Suprapubic skin (tissue), 4 donors: Measurements from ENCODE around the gene ST7. TPM values are rescaled to one million over a fixed set of nuclear protein-coding genes. Genes with fewer than 3 reads are reported as not detected.

ENCODE experiments used
- DNase-seq, 2 donors: peaks; one replicate each; pipeline ENCODE4 v3.0.0-alpha.2; 2019; ENCODE audit warnings: low spot score in 2 of 2
- H3K27ac ChIP-seq: fragments of 200-600 bp; sonication (generic); one replicate; pipeline ENCODE4 v1.5.1; 2019
- H3K27me3 ChIP-seq: fragments of 200-600 bp; sonication (generic); one replicate; pipeline ENCODE4 v1.5.1; 2019
- H3K36me3 ChIP-seq: fragments of 200-600 bp; sonication (generic); one replicate; pipeline ENCODE4 v1.5.1; 2019
- H3K4me1 ChIP-seq: fragments of 200-600 bp; sonication (generic); one replicate; pipeline ENCODE4 v1.5.1; 2019
- H3K4me3 ChIP-seq: fragments of 200-600 bp; sonication (generic); one replicate; pipeline ENCODE4 v1.5.1; 2019; ENCODE audit warnings: mild to moderate bottlenecking
- H3K9me3 ChIP-seq: fragments of 200-600 bp; sonication (generic); one replicate; pipeline ENCODE4 v1.5.1; 2019
- CTCF ChIP-seq, 2 donors: fragments of 200-600 bp in 1 of 2; fragments of 450-650 bp in 1 of 2; sonication (generic) in 1 of 2; IDR thresholded peaks; one replicate each; pipeline ENCODE4 v1.5.1; 2016 to 2019; ENCODE audit warnings: antibody characterized with exemption in 2 of 2, mild to moderate bottlenecking in 1 of 2, moderate library complexity in 1 of 2
- EP300 ChIP-seq: sonication (generic); formaldehyde crosslinking; IDR thresholded peaks from one replicate; pipeline ENCODE4 v1.6.1; 2017; ENCODE audit warnings: antibody characterized with exemption
- POLR2A ChIP-seq, 2 donors: fragments of 450-650 bp; IDR thresholded peaks; one replicate each; pipeline ENCODE4 v1.6.1; 2017; ENCODE audit warnings: antibody characterized with exemption in 2 of 2, mild to moderate bottlenecking in 2 of 2, moderate library complexity in 2 of 2
- POLR2AphosphoS5 ChIP-seq, 3 donors: sonication (generic); formaldehyde crosslinking; IDR thresholded peaks; one replicate each; pipeline ENCODE4 v1.6.1; 2017; ENCODE audit warnings: antibody characterized with exemption in 3 of 3
- WGBS: methylation state at CpG from one replicate; pipeline ENCODE4 v1.1.5; 2018; 5-methylcytosine and 5-hydroxymethylcytosine counted together
- total RNA-seq, 4 donors: library from RNA; depleted of rRNA; stranded (reverse); fragments of >200 nt; gene quantifications; one replicate each; pipeline ENCODE4 v1.1.0, GENCODE V29; 2016

ST7 gene
- total RNA-seq, 4 donors from 2014 or later, result 13.1 to 28.2 (median 18.6) TPM

GRCh38 chr7:117163101-117163500, 209.8 kb downstream of the ST7 start:
- WGBS, result 96% methylated on average over 2 of the region's 2 CpGs
- no peaks in the 10 kb centered on the region for H3K27me3 ChIP-seq
- H3K9me3 ChIP-seq, result no peaks in the 10 kb centered on the region
- TF ChIP-seq CTCF (IDR thresholded peaks at IDR 0.05) (no peak), EP300 (no peak), POLR2AphosphoS5 (IDR thresholded peaks at IDR 0.05) (no peak), POLR2A (IDR thresholded peaks at IDR 0.05) (no peak)
- H3K36me3 ChIP-seq, result no peaks in the 10 kb centered on the region
- DNase-seq, result no peak
- H3K27ac ChIP-seq, result no peak overlapping the region
- no peaks in the 10 kb centered on the region for H3K4me1 ChIP-seq
- no peak overlapping the region for H3K4me3 ChIP-seq

- H3K36me3 ChIP-seq, result no peaks in the 10 kb centered on the region
- 84% methylated on average over 2 of the region's 2 CpGs for WGBS
- H3K4me3 ChIP-seq, result no peak overlapping the region
- no peaks in the 10 kb centered on the region for H3K27me3 ChIP-seq
- TF ChIP-seq EP300 (no peak), POLR2A (IDR thresholded peaks at IDR 0.05) (no peak), POLR2AphosphoS5 (IDR thresholded peaks at IDR 0.05) (no peak), CTCF (IDR thresholded peaks at IDR 0.05) (no peak)
- H3K4me1 ChIP-seq, result no peaks in the 10 kb centered on the region
- H3K27ac ChIP-seq, result no peak overlapping the region
- no peaks in the 10 kb centered on the region for H3K9me3 ChIP-seq
- DNase-seq, result no peak
These were observed 211.3 kb downstream of the ST7 start for GRCh38 chr7:117164620-117165019.

DNA sequence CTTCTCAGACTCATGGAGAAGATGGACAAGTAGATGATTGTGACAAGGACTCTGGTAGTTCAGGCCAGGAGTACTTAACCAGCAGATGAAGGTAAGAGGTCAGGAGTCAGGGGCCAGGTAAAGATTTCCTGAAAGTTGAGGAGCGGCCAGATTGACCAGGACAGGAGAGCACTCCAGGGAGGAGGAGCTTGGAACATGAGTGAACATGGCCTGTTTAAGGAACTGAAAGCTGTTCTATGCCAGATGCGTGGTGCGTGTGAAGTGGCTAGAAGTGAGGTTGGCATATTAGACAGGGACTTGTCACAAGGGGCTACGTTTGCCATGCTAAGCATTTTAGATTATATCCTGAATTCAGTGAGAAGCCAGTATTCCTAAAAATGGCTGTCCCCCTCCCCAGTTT, 212.4 kb downstream of the ST7 start:
- WGBS, result 91% methylated on average over 4 of the region's 4 CpGs
- no peak for TF ChIP-seq POLR2AphosphoS5 (IDR thresholded peaks at IDR 0.05)
- no peak for TF ChIP-seq POLR2A (IDR thresholded peaks at IDR 0.05)
- no peak for TF ChIP-seq CTCF (IDR thresholded peaks at IDR 0.05)
- TF ChIP-seq EP300, result no peak
- DNase-seq, result no peak
- Histone ChIP-seq H3K4me3 (no peak overlapping the region), H3K27me3 (no peaks in the 10 kb centered on the region), H3K9me3 (no peaks in the 10 kb centered on the region), H3K36me3 (no peaks in the 10 kb centered on the region), H3K4me1 (no peaks in the 10 kb centered on the region), H3K27ac (no peak overlapping the region)

GRCh38 chr7:117169907-117170306, 216.6 kb downstream of the ST7 start:
- TF ChIP-seq EP300 (no peak), POLR2A (IDR thresholded peaks at IDR 0.05) (no peak), CTCF (IDR thresholded peaks at IDR 0.05) (no peak)
- H3K4me3 ChIP-seq, result no peak overlapping the region
- H3K4me1 ChIP-seq, result no peaks in the 10 kb centered on the region
- DNase-seq, result no peak
- no peaks in the 10 kb centered on the region for H3K9me3 ChIP-seq
- H3K36me3 ChIP-seq, result peaks cover 17% of the 10 kb centered on the region
- H3K27ac ChIP-seq, result no peak overlapping the region
- no peaks in the 10 kb centered on the region for H3K27me3 ChIP-seq
- 82% methylated on average over 4 of the region's 4 CpGs for WGBS

- H3K9me3 ChIP-seq, result no peaks in the 10 kb centered on the region
- no peaks in the 10 kb centered on the region for H3K27me3 ChIP-seq
- no peak overlapping the region for H3K27ac ChIP-seq
- WGBS, result 91% methylated on average over 4 of the region's 4 CpGs
- TF ChIP-seq POLR2AphosphoS5 (IDR thresholded peaks at IDR 0.05) (no peak), POLR2A (IDR thresholded peaks at IDR 0.05) (no peak), EP300 (no peak), CTCF (IDR thresholded peaks at IDR 0.05) (no peak)
- no peak overlapping the region for H3K4me3 ChIP-seq
- DNase-seq, result no peak
- no peaks in the 10 kb centered on the region for H3K4me1 ChIP-seq
- H3K36me3 ChIP-seq, result peaks cover 17% of the 10 kb centered on the region
These were observed 217.8 kb downstream of the ST7 start for GRCh38 chr7:117171106-117171505.
